K562 (cell line): Measurements from ENCODE around the gene MED15. TPM values are rescaled to one million over a fixed set of nuclear protein-coding genes. Genes with fewer than 3 reads are reported as not detected.

Experiments
- ELF2 ChIP-seq: fragments of 250-450 bp; sonication (Bioruptor Pico); IDR thresholded peaks from 2 replicates; pipeline ENCODE4 v1.5.0; 2021; ENCODE audit warnings: mild to moderate bottlenecking
- EP400 ChIP-seq: fragments of 450-650 bp; IDR thresholded peaks from 2 replicates; pipeline ENCODE4 v1.6.1; 2017; ENCODE audit warnings: antibody characterized with exemption, mild to moderate bottlenecking, moderate library complexity
- ETV6 ChIP-seq, 3 experiments: fragments of 150-350 bp in 1 of 3; sonication (generic) in 1 of 3; formaldehyde crosslinking in 1 of 3; IDR thresholded peaks; 2 replicates each; pipeline versions ENCODE4 v1.6.1 to v1.8.0; 2014 to 2022; ENCODE audit warnings: borderline replicate concordance in 2 of 3, low read depth in 2 of 3, antibody characterized with exemption in 1 of 3, low read length in 1 of 3, mild to moderate bottlenecking in 1 of 3, missing genetic modification reagents in 1 of 3
- FOXJ3 ChIP-seq: sonication (generic); formaldehyde crosslinking; IDR thresholded peaks from 2 replicates; pipeline ENCODE4 v1.4.0; 2020; ENCODE audit warnings: mild to moderate bottlenecking, missing genetic modification reagents
- HOMEZ ChIP-seq: fragments of 250-450 bp; sonication (Bioruptor Pico); IDR thresholded peaks from 2 replicates; pipeline ENCODE4 v1.4.0; 2020; ENCODE audit warnings: mild to moderate bottlenecking, moderate library complexity
- KAT8 ChIP-seq: fragments of 450-650 bp; IDR thresholded peaks from 2 replicates; pipeline ENCODE4 v1.6.1; 2016; ENCODE audit warnings: low read depth, mild to moderate bottlenecking
- KDM5B ChIP-seq: fragments of 200-600 bp; sonication (generic); IDR thresholded peaks from 2 replicates; pipeline ENCODE4 v1.6.1; 2012; ENCODE audit warnings: low read depth, mild to moderate bottlenecking, moderate library complexity, low read length, control low read depth, inconsistent platforms; ENCODE audit not compliant: insufficient replicate concordance
- LARP7 ChIP-seq: fragments of 450-650 bp; IDR thresholded peaks from 2 replicates; pipeline ENCODE4 v1.6.1; 2016
- POLR3G ChIP-seq: IDR thresholded peaks from 2 replicates; pipeline ENCODE4 v1.6.1; 2011; ENCODE audit not compliant: insufficient read length, insufficient replicate concordance; ENCODE audit errors: extremely low read depth
- RB1 ChIP-seq: fragments of 450-650 bp; IDR thresholded peaks from 2 replicates; pipeline ENCODE4 v1.6.1; 2017; ENCODE audit warnings: low read depth, mild to moderate bottlenecking
- RBFOX2 ChIP-seq: fragments of 200-400 bp; formaldehyde crosslinking; IDR thresholded peaks from 2 replicates; pipeline ENCODE4 v1.6.1; 2017; ENCODE audit warnings: low read depth, mild to moderate bottlenecking, low read length, moderate library complexity
- RFX1 ChIP-seq: fragments of 450-650 bp; IDR thresholded peaks from 2 replicates; pipeline ENCODE4 v1.6.1; 2016; ENCODE audit warnings: mild to moderate bottlenecking, moderate library complexity
- SIX5 ChIP-seq, 2 experiments: IDR thresholded peaks; 2 replicates each; pipeline ENCODE4 v1.6.1; 2011; ENCODE audit warnings: low read length in 2 of 2, borderline replicate concordance in 1 of 2, low read depth in 1 of 2, mild to moderate bottlenecking in 1 of 2, moderate library complexity in 1 of 2; ENCODE audit not compliant: insufficient read depth in 1 of 2
- SMARCA5 ChIP-seq: fragments of 450-650 bp; IDR thresholded peaks from 2 replicates; pipeline ENCODE4 v1.6.1; 2016
- SRSF9 ChIP-seq: fragments of 200-400 bp; formaldehyde crosslinking; IDR thresholded peaks from 2 replicates; pipeline ENCODE4 v1.6.1; 2017; ENCODE audit warnings: low read depth, low read length, borderline replicate concordance
- TAL1 ChIP-seq: fragments of 450-650 bp; IDR thresholded peaks from 2 replicates; pipeline ENCODE4 v1.6.1; 2016; ENCODE audit warnings: mild to moderate bottlenecking
- TEAD1 ChIP-seq, 2 experiments: fragments of 450-650 bp in 1 of 2; sonication (generic) in 1 of 2; formaldehyde crosslinking; IDR thresholded peaks; 2 replicates each; pipeline versions ENCODE4 v1.4.0 to v1.8.0; 2020 to 2022; ENCODE audit warnings: mild to moderate bottlenecking in 2 of 2, missing genetic modification reagents in 1 of 2
- ZFP1 ChIP-seq: fragments of 450-650 bp; formaldehyde crosslinking; IDR thresholded peaks from 2 replicates; pipeline ENCODE4 v1.4.0; 2020; ENCODE audit warnings: mild to moderate bottlenecking, mixed read lengths
- ZNF184 ChIP-seq: sonication (generic); formaldehyde crosslinking; IDR thresholded peaks from 2 replicates; pipeline ENCODE4 v1.5.0; 2020; ENCODE audit warnings: missing genetic modification reagents
- ZNF347 ChIP-seq: fragments of 450-650 bp; formaldehyde crosslinking; IDR thresholded peaks from 2 replicates; pipeline ENCODE4 v1.4.0; 2020; ENCODE audit warnings: low read depth, mild to moderate bottlenecking, moderate library complexity
- ZNF707 ChIP-seq: fragments of 250-450 bp; sonication (Bioruptor Pico); conservative IDR thresholded peaks from 2 replicates; pipeline ENCODE4 v1.8.0; 2022; ENCODE audit warnings: inconsistent platforms, mild to moderate bottlenecking, moderate library complexity
- polyA plus RNA-seq, 8 experiments: library from polyadenylated mRNA; depleted of rRNA in 4 of 8; stranded (reverse) in 5 of 8; unstranded in 3 of 8; fragments of >200 nt; fragmentation: Nextera tagmentation in 2 of 8; fragmentation: Illumina TruSeq in 1 of 8; extraction: Ambion mirVana in 2 of 8; extraction: Trizol in 1 of 8; gene quantifications; 2 replicates each; pipeline versions ENCODE4 v1.2.1 to v1.2.3, GENCODE V29; 2011 to 2014; ENCODE audit warnings: inconsistent platforms in 1 of 8, missing spikeins in 1 of 8
- total RNA-seq, 7 experiments: library from RNA; depleted of rRNA in 6 of 7; stranded (reverse); fragments of >200 nt in 6 of 7; fragmentation: Illumina TruSeq in 2 of 7; extraction: Trizol in 2 of 7; gene quantifications; 2 replicates each; pipeline versions ENCODE4 v1.2.1 to v1.2.3, GENCODE V29; 2011 to 2021; ENCODE audit warnings: low replicate concordance in 1 of 7
- TF ChIP-seq, protein P1 (sequence below), 2 experiments: fragments of 450-650 bp in 1 of 2; sonication (generic) in 1 of 2; formaldehyde crosslinking; conservative IDR thresholded peaks; 2 replicates each; pipeline versions ENCODE4 v1.4.0 to v1.8.1; 2020 to 2022; ENCODE audit warnings: mild to moderate bottlenecking in 1 of 2, missing genetic modification reagents in 1 of 2
- TF ChIP-seq, protein P2 (sequence below): fragments of 250-450 bp; sonication (Bioruptor Pico); IDR thresholded peaks from 2 replicates; pipeline ENCODE4 v1.8.0; 2022; ENCODE audit warnings: inconsistent platforms, mild to moderate bottlenecking, moderate library complexity, borderline replicate concordance
- TF ChIP-seq, protein P3 (sequence below): fragments of 450-650 bp; formaldehyde crosslinking; IDR thresholded peaks from 2 replicates; pipeline ENCODE4 v1.4.0; 2022; ENCODE audit warnings: mild to moderate bottlenecking, moderate library complexity

MED15 gene
- total and polyA plus RNA-seq, 9 of the 15 experiments (the other 6 are each of a cell fraction or from before 2014, with no cell fraction given): 4.0 to 271 (median 60.1) TPM

- TF ChIP-seq, protein P1, sequence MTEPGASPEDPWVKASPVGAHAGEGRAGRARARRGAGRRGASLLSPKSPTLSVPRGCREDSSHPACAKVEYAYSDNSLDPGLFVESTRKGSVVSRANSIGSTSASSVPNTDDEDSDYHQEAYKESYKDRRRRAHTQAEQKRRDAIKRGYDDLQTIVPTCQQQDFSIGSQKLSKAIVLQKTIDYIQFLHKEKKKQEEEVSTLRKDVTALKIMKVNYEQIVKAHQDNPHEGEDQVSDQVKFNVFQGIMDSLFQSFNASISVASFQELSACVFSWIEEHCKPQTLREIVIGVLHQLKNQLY (CRISPR knock-in tag; conservative IDR thresholded peaks at IDR 0.05): peak in 1 of 2 experiments; percentile 91; a peak in 2 of 4 replicates
- TF ChIP-seq EP400 (no peak), ZNF707 (CRISPR knock-in tag) (no peak), RBFOX2 (peak; percentile 100), ETV6 (IDR thresholded peaks at IDR 0.05; ENCODE audit: borderline replicate concordance in 1 of 2, low read depth in 2 of 2, low read length in 1 of 2) (peak in 1 of 2 experiments; percentile 83; a peak in 1 of 4 replicates), ETV6 (CRISPR knock-in tag; IDR thresholded peaks at IDR 0.05; ENCODE audit: borderline replicate concordance) (peak; percentile 97), RB1 (no peak), RFX1 (no peak), TAL1 (no peak), LARP7 (no peak), SMARCA5 (no peak), ZFP1 (CRISPR knock-in tag) (no peak), ZNF184 (no peak), ZNF347 (CRISPR knock-in tag) (no peak), KDM5B (peak; percentile 98), SRSF9 (no peak), HOMEZ (no peak), TEAD1 (CRISPR knock-in tag; IDR thresholded peaks at IDR 0.05) (no peak), ELF2 (no peak), KAT8 (no peak), POLR3G (no peak), FOXJ3 (CRISPR knock-in tag) (no peak), SIX5 (IDR thresholded peaks at IDR 0.05; ENCODE audit: borderline replicate concordance in 1 of 2, insufficient read depth in 1 of 2, low read depth in 1 of 2, low read length in 2 of 2) (peak in 1 of 2 experiments; percentile 100; a peak in 2 of 4 replicates)
- TF ChIP-seq, protein P2, sequence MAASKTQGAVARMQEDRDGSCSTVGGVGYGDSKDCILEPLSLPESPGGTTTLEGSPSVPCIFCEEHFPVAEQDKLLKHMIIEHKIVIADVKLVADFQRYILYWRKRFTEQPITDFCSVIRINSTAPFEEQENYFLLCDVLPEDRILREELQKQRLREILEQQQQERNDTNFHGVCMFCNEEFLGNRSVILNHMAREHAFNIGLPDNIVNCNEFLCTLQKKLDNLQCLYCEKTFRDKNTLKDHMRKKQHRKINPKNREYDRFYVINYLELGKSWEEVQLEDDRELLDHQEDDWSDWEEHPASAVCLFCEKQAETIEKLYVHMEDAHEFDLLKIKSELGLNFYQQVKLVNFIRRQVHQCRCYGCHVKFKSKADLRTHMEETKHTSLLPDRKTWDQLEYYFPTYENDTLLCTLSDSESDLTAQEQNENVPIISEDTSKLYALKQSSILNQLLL (CRISPR knock-in tag): no peak
- TF ChIP-seq, protein P3, sequence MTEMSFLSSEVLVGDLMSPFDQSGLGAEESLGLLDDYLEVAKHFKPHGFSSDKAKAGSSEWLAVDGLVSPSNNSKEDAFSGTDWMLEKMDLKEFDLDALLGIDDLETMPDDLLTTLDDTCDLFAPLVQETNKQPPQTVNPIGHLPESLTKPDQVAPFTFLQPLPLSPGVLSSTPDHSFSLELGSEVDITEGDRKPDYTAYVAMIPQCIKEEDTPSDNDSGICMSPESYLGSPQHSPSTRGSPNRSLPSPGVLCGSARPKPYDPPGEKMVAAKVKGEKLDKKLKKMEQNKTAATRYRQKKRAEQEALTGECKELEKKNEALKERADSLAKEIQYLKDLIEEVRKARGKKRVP (CRISPR knock-in tag): no peak
Observed at GRCh38 chr22:20507253-20508066, at the start of gene MED15 (continued).
